Activated CD4-positive, alpha-beta T cell treated with anti-CD3 and anti-CD28 coated beads, Interleukin-2, amount 50 U/mL, for 24 hours (primary cell): Measurements from ENCODE around the gene HUWE1.

ENCODE experiments used
- DNase-seq, 2 donors: peaks; one replicate each; pipeline ENCODE4 v3.0.0-alpha.2; 2020; ENCODE audit warnings: low read depth in 1 of 2, low spot score in 1 of 2

The HUWE1 gene

GRCh38 chrX:53684415-53685192 is 1.9 kb downstream of the HUWE1 start:
- no peak for DNase-seq

GRCh38 chrX:53683556-53684414 is 2.7 kb downstream of the HUWE1 start:
- DNase-seq: peak; percentile 67 to 88

- peak in 1 of 2 donors; percentile 18 for DNase-seq
Measured at GRCh38 chrX:53682885-53683555, 3.5 kb downstream of the HUWE1 start.

GRCh38 chrX:53681661-53682060 is 4.9 kb downstream of the HUWE1 start:
- DNase-seq: no peak

GRCh38 chrX:53678667-53679066 is 7.9 kb downstream of the HUWE1 start:
- DNase-seq: no peak

- DNase-seq: no peak
Measured at GRCh38 chrX:53677286-53677685, 9.2 kb downstream of the HUWE1 start.

GRCh38 chrX:53674581-53674980 is 11.9 kb downstream of the HUWE1 start:
- no peak for DNase-seq

GRCh38 chrX:53669258-53669657 is 17.3 kb downstream of the HUWE1 start:
- DNase-seq: no peak

GRCh38 chrX:53666171-53666570 is 20.3 kb downstream of the HUWE1 start:
- DNase-seq: no peak

GRCh38 chrX:53660004-53660403 is 26.5 kb downstream of the HUWE1 start:
- no peak for DNase-seq

GRCh38 chrX:53659039-53659438 is 27.5 kb downstream of the HUWE1 start:
- DNase-seq: no peak

GRCh38 chrX:53656845-53657244 is 29.7 kb downstream of the HUWE1 start:
- DNase-seq: no peak

- no peak for DNase-seq
Measured at GRCh38 chrX:53654376-53654775, 32.1 kb downstream of the HUWE1 start.

GRCh38 chrX:53644751-53645150 is 41.8 kb downstream of the HUWE1 start:
- DNase-seq: no peak

GRCh38 chrX:53642337-53642736 is 44.2 kb downstream of the HUWE1 start:
- DNase-seq: no peak

GRCh38 chrX:53639257-53639656 is 47.3 kb downstream of the HUWE1 start:
- DNase-seq: no peak

GRCh38 chrX:53637479-53637878 is 49.0 kb downstream of the HUWE1 start:
- DNase-seq: no peak

GRCh38 chrX:53631156-53631555 is 55.4 kb downstream of the HUWE1 start:
- DNase-seq: no peak

GRCh38 chrX:53630261-53630660 is 56.3 kb downstream of the HUWE1 start:
- DNase-seq: no peak

GRCh38 chrX:53622431-53622830 is 64.1 kb downstream of the HUWE1 start:
- DNase-seq: no peak

- DNase-seq: no peak
Measured at GRCh38 chrX:53621418-53621986, 65.0 kb downstream of the HUWE1 start.
